HG02642 (cell line): ENCODE data around the gene CEP70.
A peak's percentile ranks its signal among the peaks of the same experiment; 100 is the strongest.
"Not testable (repeated sequence)": the region's sequence is repeated elsewhere in the genome, so short reads cannot be mapped to it uniquely, and the experiment has no call there.

Experiments
- ATAC-seq: cut with Tn5 transposase; IDR thresholded peaks from one replicate; pipeline ENCODE4 v1.9.1; 2021; ENCODE audit warnings: mild to moderate bottlenecking; ENCODE audit not compliant: unreplicated experiment, poor library complexity

CEP70 gene

GRCh38 chr3:138542977-138543376, 51.1 kb downstream of the CEP70 start:
- no peak for ATAC-seq

GRCh38 chr3:138539352-138539751, 54.7 kb downstream of the CEP70 start:
- no peak for ATAC-seq

GRCh38 chr3:138521445-138521844, 72.6 kb downstream of the CEP70 start:
- ATAC-seq, result not testable (repeated sequence)

- ATAC-seq, result peak; percentile 64
These were observed 80.8 kb downstream of the CEP70 start for GRCh38 chr3:138513090-138513843.

GRCh38 chr3:138511945-138512344, 82.1 kb downstream of the CEP70 start:
- no peak for ATAC-seq

- no peak for ATAC-seq
These were observed 84.5 kb downstream of the CEP70 start for GRCh38 chr3:138509586-138509985.

- no peak for ATAC-seq
These were observed 86.5 kb downstream of the CEP70 start for GRCh38 chr3:138507524-138507923.

- ATAC-seq, result no peak
These were observed 95.1 kb downstream of the CEP70 start for GRCh38 chr3:138498991-138499390.

- no peak for ATAC-seq
These were observed 96.2 kb downstream of the CEP70 start for GRCh38 chr3:138497851-138498250.

- no peak for ATAC-seq
These were observed 97.0 kb downstream of the CEP70 start for GRCh38 chr3:138497021-138497420.

GRCh38 chr3:138496436-138496835, 97.6 kb downstream of the CEP70 start:
- no peak for ATAC-seq

GRCh38 chr3:138495638-138496037, 98.4 kb downstream of the CEP70 start:
- not testable (repeated sequence) for ATAC-seq

GRCh38 chr3:138494607-138494929, 99.5 kb downstream of the CEP70 start:
- ATAC-seq, result no peak

- no peak for ATAC-seq
These were observed 100.1 kb downstream of the CEP70 start for GRCh38 chr3:138493804-138494606.

GRCh38 chr3:138492980-138493675, 100.9 kb downstream of the CEP70 start:
- ATAC-seq, result no peak

- no peak for ATAC-seq
These were observed 102.1 kb downstream of the CEP70 start for GRCh38 chr3:138491971-138492370.

- ATAC-seq, result not testable (repeated sequence)
These were observed 107.5 kb downstream of the CEP70 start for GRCh38 chr3:138486580-138486979.

GRCh38 chr3:138484672-138485071, 109.4 kb downstream of the CEP70 start:
- ATAC-seq, result not testable (repeated sequence)

- no peak for ATAC-seq
These were observed 114.6 kb downstream of the CEP70 start for GRCh38 chr3:138479438-138479863.

- no peak for ATAC-seq
These were observed 116.3 kb downstream of the CEP70 start for GRCh38 chr3:138477801-138478200.

- no peak for ATAC-seq
These were observed 116.9 kb downstream of the CEP70 start for GRCh38 chr3:138477120-138477519.
